Tibial nerve (tissue), 4 donors: ENCODE data around the gene ANP32D.

Source experiments
- CTCF ChIP-seq, 5 experiments: fragments of 200-600 bp in 3 of 5; fragments of 450-650 bp in 2 of 5; sonication (generic) in 3 of 5; IDR thresholded peaks; one replicate each; pipeline ENCODE4 v1.5.1; 2016 to 2019; ENCODE audit warnings: antibody characterized with exemption in 5 of 5, mild to moderate bottlenecking in 3 of 5, moderate library complexity in 2 of 5
- EP300 ChIP-seq, 2 donors: sonication (generic); formaldehyde crosslinking; IDR thresholded peaks; one replicate each; pipeline ENCODE4 v1.6.1; 2017; ENCODE audit warnings: antibody characterized with exemption in 2 of 2, mild to moderate bottlenecking in 1 of 2
- POLR2A ChIP-seq, 2 donors: fragments of 450-650 bp; IDR thresholded peaks; one replicate each; pipeline ENCODE4 v1.6.1; 2017; ENCODE audit warnings: antibody characterized with exemption in 2 of 2, mild to moderate bottlenecking in 2 of 2, moderate library complexity in 2 of 2

GRCh38 chr12:48423171-48423570 is 49.2 kb upstream of the ANP32D start:
- TF ChIP-seq POLR2A (IDR thresholded peaks at IDR 0.05) = no peak
- no peak for TF ChIP-seq CTCF (IDR thresholded peaks at IDR 0.05)
- TF ChIP-seq EP300 (IDR thresholded peaks at IDR 0.05) = no peak
